Measurements from ENCODE around the gene EZR.
A peak's percentile ranks its signal among the peaks of the same experiment; 100 is the strongest.

Gene EZR

GRCh38 chr6:158819213-158819976, at the start of gene EZR:
Gene EZR (minus strand): TSS chr6:158819368. CDS start chr6:158818093, 1,275 bp downstream.
- no peak for DNase-seq

- no peak for DNase-seq
These were observed 48.9 kb upstream of the EZR start for GRCh38 chr6:158868122-158868480.

DNA sequence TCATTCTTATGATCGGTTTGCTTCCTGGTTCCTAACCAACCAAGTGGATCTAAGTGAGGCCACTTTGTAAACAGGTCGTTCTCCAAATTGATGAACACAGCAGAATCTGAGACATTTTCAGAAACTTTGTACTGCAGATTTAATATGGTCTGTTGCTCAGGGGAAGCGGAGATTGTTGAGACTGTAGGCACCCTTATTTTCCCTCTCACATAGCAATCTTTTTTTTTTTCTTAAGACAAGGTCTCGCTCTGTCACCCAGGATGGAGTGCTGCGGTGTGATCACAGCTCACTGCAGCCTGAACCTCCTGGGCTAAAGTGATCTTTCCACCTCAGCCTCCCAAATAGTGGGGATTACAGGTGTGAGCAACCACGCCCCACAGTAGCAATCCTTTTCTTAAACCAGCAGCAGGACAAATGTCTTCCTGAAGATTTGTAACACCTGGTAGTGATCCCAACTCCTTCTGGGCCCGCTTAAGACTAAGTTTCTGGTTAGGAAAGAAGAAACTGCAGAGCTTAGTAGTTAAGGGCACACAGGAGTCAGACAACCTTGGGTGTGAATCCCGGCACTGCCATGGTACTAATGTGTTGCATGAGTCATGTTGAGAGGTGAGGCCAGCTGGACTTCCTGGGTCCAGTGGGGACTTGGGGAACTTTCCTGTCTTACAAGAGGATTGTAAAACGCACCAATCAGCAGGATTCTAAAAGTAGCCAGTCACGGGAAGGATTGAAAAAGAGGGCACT, 48.4 kb upstream of the EZR start:
- DNase-seq: no peak

- DNase-seq: no peak
These were observed 46.6 kb upstream of the EZR start for GRCh38 chr6:158865769-158866168.

DNA sequence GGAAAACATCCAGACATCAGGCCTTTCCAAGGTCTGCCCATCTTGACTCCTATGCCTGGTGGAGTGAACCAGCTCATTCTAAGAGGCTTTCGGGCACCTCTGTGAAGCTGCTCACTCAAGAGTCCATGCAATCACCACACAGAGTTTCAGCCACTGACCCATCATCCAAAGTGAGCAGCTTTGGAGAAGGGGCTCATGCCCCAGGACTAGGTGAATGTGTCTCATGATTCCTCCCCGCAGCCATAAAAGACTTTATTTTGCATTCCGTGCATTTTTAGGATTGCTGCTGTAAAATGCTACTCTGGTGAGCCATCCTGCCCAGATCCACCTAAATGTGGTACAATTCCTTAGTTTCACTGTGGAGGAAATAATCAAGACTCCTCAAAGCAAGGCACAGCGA, 44.5 kb upstream of the EZR start:
- no peak for DNase-seq

- no peak for DNase-seq
These were observed 42.7 kb upstream of the EZR start for GRCh38 chr6:158861686-158862381.

GRCh38 chr6:158860279-158860865, 41.2 kb upstream of the EZR start:
- no peak for DNase-seq

- no peak for DNase-seq
These were observed 37.1 kb upstream of the EZR start for GRCh38 chr6:158856261-158856660.

- DNase-seq: no peak
These were observed 35.3 kb upstream of the EZR start for GRCh38 chr6:158854214-158855101.

DNA sequence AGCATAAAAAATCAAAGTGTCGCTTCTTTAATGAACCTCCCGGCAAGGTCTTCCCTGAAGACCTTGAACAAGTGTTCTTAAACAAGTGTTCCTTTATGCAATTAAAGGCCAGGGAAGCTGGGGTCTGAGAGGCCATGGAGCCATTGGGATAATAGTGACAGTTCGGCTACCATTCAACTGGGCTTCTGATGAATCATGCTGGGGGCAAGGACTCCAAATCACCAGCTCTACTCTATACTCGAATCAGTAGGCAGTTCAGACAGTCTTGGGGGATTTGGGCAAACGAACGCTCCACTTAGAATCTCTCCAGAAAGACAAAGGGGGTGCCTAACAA, 34.7 kb upstream of the EZR start:
- DNase-seq: no peak

- no peak for DNase-seq
These were observed 34.1 kb upstream of the EZR start for GRCh38 chr6:158853072-158853879.

DNA sequence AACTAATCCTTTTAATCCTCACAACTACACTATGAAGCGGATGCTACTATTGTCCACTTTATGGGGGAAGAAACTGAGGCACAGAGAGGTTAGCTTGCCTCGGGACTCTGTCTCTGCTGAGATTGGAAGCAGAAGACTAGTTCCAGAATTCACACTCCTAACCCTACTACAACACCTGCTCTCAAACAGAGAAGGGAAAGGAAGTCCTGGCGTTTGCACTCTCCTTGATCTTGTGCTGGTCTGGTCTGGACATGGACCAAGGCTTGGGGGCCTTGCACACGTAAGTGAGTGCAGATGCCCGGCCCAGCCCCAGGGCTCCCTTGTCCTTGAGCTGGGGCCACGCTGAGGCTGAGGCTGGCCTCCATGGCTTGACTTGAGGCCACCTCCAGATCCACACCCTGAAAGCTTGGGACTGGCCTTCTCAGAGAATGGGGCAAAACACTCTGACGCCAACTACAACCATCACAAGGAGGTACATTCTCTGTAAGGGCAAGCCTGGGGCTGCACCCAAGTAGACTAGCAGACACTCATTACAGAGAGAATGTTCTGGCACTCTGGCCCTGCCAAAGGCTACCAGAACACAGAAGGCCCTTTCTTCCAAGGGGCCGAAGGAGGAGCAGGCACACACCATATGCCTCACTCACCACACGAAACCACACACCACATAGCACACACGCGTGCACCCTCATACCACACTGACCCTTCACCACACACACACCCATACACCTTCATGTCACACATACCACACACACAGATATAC, 33.3 kb upstream of the EZR start:
- no peak for DNase-seq

- DNase-seq: no peak
These were observed 31.6 kb upstream of the EZR start for GRCh38 chr6:158850807-158851115.

DNA sequence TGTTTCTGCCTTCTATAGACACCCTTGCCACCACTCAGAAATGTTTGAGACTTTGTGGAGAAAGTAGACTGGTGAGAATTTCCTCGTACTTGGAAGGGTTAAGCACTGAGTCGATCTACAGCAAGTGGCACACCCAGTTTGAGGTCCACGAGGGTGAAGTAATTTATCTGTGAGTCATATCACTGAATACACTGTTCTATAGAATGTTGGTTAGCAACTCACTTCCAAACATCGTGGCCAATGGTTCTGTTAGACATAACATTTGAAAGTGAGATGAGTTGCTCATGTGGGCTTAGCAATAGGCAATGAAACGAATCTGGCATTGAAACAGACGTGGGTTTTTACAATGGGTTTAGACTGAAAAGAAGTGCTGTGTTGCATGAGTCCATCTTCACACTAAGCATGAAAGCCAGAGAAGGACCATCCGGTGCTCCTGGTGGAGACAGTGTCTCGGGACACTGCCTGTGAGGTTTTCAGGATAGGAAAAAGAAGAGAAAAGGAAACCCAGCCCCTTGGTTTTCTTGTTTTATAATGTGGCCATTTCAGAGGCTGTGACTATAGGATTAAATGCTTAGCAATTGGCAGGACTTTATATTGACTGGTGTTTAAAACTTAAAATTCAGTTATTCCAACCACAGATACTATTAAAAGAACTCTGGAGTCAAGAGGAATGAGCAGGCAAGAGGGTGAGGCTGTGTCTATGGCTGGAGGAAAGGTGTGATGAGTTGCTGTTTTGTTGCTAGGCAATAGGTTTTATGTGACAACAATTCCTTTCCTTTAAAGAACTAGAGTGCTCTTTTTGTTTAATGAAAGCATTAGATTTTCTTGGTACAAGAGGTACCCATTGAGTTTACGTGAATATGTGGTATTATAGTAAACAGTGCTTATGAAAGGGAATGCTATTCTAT, 31.0 kb upstream of the EZR start:
- DNase-seq: peak; percentile 42

DNA sequence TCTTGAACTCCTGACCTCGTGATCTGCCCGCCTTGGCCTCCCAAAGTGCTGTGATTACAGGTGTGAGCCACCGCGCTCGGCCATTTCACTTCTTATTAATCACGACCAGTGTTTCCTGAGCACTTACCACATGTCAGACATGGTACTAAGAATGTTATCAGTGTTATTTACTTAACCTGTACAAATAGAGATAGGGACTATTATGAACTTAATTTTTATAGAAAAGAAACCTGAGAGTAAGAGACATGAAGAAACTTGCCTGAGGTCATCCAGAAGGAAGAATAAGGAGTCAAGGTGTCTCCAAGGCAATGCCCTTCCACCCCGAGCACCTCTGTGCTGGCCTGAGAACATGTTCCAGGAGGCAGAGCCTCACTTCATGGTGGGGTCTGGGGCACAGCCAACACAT, 29.3 kb upstream of the EZR start:
- DNase-seq: no peak

DNA sequence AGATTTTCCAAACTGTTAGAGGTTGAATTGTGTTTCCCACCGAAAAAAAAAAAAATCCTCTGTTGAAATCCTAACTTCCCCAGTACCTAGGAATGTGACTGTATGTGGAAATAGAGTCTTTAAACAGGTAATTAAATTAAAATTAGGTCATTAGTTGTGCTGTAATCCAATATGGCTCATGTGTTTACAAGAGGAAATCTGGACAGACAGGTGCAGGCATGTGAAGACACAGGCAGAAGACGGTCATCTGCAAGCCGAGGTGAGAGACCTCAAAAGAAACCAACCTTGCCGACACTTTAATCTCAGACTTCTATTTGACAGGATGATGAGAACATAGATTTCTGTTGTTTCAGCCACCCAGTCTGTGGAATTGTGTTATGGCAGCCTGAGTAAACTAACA, 28.6 kb upstream of the EZR start:
- no peak for DNase-seq

DNA sequence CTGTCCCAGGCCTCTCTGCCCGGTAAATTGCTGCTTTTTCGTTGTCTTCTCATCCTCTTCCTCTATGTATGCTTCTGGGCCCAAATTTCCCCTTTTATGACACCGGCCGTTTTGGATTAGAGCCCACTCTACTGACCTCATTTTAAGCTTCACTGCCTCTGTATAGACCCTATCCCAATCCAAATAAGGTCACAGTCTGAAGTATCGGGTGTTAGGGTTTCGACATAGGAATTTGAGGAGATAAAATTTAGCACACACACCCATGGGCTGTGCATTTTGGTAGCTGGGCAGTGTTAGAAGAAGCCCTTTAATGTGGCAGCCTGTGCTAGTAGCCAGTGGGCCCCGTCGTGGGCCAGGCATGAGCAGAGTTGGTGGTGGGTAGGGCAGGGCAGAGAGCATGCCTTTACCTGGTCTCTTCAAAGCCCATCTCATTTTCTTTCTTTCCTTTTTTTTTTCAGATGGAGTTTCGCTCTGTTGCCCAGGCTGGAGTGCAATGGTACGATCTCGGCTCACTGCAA, 27.9 kb upstream of the EZR start:
- DNase-seq: no peak

GRCh38 chr6:158843751-158844683, 24.8 kb upstream of the EZR start:
- DNase-seq: no peak

GRCh38 chr6:158841358-158841757, 22.2 kb upstream of the EZR start:
- DNase-seq: no peak
